Adrenal gland (tissue), 5 donors: ENCODE results near the gene PRRC2B.
"Not testable (repeated sequence)": the region's sequence is repeated elsewhere in the genome, so short reads cannot be mapped to it uniquely, and the experiment has no call there.

Source experiments
- POLR2A ChIP-seq, 2 donors: fragments of 450-650 bp; IDR thresholded peaks; one replicate each; pipeline ENCODE4 v1.6.1; 2017; ENCODE audit warnings: antibody characterized with exemption in 2 of 2, mild to moderate bottlenecking in 2 of 2, moderate library complexity in 1 of 2
- TF ChIP-seq, protein P1 (sequence below), 6 experiments: fragments of 450-650 bp in 4 of 6; fragments of 200-600 bp in 2 of 6; sonication (generic) in 1 of 6; IDR thresholded peaks; 1 replicate in 5 of 6; 2 replicates in 1 of 6; pipeline versions ENCODE4 v1.5.1 to v1.8.0; 2016 to 2021; ENCODE audit warnings: antibody characterized with exemption in 6 of 6, mild to moderate bottlenecking in 2 of 6, moderate library complexity in 1 of 6
- donor health status: DM: no; HTN: no; CAD: no.

GRCh38 chr9:131356479-131356878, 37.4 kb upstream of the PRRC2B start:
- not testable (repeated sequence) for TF ChIP-seq POLR2A (IDR thresholded peaks at IDR 0.05)
- TF ChIP-seq, protein P1, sequence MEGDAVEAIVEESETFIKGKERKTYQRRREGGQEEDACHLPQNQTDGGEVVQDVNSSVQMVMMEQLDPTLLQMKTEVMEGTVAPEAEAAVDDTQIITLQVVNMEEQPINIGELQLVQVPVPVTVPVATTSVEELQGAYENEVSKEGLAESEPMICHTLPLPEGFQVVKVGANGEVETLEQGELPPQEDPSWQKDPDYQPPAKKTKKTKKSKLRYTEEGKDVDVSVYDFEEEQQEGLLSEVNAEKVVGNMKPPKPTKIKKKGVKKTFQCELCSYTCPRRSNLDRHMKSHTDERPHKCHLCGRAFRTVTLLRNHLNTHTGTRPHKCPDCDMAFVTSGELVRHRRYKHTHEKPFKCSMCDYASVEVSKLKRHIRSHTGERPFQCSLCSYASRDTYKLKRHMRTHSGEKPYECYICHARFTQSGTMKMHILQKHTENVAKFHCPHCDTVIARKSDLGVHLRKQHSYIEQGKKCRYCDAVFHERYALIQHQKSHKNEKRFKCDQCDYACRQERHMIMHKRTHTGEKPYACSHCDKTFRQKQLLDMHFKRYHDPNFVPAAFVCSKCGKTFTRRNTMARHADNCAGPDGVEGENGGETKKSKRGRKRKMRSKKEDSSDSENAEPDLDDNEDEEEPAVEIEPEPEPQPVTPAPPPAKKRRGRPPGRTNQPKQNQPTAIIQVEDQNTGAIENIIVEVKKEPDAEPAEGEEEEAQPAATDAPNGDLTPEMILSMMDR (IDR thresholded peaks at IDR 0.05) = not testable (repeated sequence)
